CD4-positive, alpha-beta T cell treated with Interleukin-15 for 1 hour (primary cell): ENCODE data around the gene TSPAN9.

Experiments used
- DNase-seq: peaks from one replicate; pipeline ENCODE4 v3.0.0-alpha.2; 2020

Gene TSPAN9

GRCh38 chr12:3081091-3081490, 3.9 kb downstream of the TSPAN9 start:
- DNase-seq = no peak

DNA sequence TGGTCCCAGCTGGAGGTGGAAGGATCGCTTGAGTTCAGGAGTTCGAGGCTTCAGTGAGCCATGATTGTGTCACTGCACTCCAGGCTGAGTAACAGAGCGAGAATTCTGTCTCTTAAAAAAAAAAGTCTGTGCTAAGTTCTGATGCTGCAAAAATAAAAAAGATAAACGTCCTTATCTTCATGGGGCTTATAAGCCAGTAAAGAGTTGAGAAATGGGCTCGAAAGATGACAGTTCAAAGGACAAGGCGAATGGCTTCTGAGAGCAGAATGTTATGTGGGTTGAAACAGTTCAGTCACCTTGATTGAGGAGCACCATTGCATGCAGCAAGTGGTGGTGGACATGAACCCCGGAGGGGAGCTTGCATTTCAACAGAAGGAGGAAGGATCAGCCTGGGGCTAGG, 4.7 kb downstream of the TSPAN9 start:
- no peak for DNase-seq

DNA sequence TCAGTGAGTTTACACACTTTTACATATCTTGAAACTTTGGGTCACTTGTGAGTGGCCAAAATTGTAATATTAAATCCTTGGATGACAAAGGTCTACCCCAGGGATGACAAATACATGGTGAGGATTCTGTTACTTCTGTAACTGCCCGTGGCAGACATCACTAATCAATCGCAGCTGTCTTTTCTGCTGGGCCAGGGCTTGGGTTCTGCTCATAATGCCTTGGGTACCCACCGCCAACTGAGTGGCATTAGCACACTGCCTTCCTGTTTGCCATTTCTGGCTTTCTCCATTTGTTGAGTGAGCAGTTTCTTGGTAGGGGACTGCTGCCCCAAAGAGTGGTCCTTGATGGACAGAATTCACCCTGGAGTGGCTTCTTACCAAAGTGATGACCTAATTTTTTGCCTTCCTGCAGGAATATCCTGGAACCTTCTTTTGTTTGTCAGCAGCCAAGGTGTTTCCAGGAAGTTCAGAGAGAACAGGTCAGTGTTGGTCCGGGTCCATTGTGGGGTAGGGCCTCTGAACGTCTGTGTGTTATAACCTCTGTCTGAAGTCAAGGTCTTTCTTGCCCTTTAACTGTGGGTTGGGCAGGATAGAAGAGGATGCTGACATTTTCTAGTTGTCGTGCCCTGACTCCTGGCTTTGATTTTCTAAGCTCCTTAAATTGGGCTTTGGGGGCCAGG, 6.2 kb downstream of the TSPAN9 start:
- no peak for DNase-seq

GRCh38 chr12:3083921-3084347, 6.8 kb downstream of the TSPAN9 start:
- DNase-seq = no peak

GRCh38 chr12:3084742-3085141, 7.6 kb downstream of the TSPAN9 start:
- no peak for DNase-seq

GRCh38 chr12:3085341-3086139, 8.4 kb downstream of the TSPAN9 start:
- DNase-seq = no peak

DNA sequence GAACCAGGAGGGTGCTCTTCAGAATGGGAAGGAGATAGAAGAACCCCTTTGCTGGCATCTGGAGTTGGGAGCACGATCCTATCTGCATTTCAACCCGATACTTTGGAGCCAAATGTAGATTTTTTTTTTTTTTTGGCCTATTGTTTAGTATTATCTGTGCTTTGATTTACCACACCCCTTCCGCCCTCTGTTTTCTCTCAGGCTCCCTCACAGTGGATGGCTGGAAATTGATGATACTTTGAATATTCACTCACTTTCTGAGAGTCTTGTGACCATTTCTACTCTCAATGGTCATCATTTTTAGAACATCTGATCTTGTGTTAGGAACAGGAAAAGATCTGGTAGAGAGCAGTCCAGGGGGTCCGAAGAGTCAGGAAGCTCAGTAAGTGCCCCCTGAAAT, 9.0 kb downstream of the TSPAN9 start:
- DNase-seq = no peak

GRCh38 chr12:3086729-3087323, 9.6 kb downstream of the TSPAN9 start:
- no peak for DNase-seq

DNA sequence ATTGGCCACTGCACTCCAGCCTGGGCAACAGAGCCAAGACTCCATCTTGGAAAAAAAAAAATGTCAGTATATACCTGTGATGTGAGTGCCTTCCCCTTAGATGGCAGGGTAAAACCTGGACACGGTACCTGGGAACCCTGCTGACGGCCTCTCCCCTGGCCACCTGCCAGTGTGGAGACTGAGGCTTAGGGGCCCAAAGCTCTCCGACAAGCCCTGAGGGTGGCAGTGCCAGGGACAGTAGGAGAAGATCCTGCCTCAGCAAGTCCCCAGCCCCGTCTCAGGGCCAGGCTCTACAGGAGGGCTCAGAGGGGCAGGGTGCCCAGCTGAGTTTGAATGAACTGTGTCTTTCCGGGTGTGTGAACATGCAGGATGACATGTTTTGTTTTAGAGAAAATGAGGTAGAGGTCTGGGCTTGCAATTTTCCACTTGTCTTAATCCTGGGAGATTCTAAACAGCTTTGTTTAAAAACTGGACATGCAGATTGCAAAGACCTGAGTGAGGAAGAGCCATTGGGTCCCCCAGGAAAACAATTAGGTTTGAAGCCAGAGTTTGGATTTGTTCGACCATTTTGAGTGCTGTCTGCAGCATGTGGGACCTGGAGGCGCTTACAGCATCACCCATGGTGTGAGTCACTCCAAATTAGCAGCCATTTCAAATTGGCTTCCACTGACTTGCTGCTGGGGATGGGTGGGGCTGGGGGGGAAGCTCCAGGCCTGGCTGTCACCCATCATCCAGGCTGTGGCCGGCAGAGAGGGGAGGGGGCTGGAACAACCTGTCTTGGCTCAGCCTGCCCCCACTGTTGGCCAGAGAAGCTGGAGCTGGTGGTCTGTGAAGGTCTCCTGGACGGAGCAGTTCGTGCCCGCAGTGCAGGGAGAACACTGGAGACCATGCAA, 10.8 kb downstream of the TSPAN9 start:
- no peak for DNase-seq

DNA sequence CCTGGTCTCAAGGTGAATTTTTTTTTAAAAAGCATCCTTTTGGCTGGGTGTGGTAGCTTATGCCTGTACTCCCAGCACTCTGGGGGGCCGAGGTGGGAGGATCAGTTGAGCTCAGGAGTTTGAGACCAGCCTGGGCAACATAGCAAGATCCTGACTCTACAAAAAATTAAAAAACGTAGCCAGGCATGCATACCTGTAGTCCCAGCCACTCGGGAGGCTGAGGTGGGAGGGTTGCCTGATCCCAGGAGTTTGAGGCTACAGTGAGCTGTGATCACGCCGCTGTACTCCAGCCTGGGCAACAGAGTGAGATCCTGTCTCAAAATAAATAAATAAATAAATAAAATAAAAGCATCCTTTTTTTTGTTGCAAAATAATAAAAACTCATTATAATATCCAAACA, 12.4 kb downstream of the TSPAN9 start:
- DNase-seq = no peak

DNA sequence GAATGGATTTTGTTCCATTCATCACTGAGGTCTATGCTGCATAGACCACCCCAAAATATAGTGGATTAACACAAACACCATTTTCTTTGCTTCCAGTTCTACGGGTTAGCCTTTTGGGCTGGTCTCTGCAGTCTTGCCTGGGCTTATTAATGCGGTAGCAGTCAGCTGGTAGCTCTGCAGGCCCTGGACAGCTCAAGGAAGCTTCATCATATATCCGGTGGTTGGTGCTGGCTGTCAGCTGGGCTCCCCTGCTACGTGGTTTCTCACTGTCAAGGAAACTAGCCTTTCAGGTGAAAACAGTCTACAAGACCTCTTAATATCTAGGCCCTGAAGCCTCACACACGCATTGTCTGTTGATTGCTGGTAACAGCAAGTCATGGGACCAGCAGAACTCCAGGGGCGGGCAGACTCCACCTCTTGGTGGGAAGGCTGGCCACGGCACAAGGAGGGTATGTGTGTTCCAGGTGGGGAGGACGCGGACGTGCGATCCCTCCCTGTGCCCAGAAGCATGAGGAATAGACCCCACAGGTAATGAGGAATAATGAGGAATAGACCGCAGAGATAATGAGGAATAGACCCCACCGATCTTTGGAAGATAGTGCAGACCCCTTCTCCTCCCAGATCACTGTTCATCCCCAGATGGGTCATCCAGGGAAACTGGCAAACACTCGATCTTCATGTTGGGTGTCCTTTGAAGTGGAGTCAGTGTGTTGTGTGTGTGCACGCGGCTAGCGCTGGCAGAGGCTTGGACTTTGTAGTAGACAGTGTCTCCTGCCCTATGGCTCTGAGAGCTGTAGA, 13.3 kb downstream of the TSPAN9 start:
- DNase-seq = no peak

- DNase-seq = no peak
Measured at GRCh38 chr12:3091038-3091319, 13.8 kb downstream of the TSPAN9 start.

- DNase-seq = no peak
Measured at GRCh38 chr12:3091382-3092241, 14.4 kb downstream of the TSPAN9 start.

GRCh38 chr12:3092764-3093163, 15.6 kb downstream of the TSPAN9 start:
- no peak for DNase-seq

DNA sequence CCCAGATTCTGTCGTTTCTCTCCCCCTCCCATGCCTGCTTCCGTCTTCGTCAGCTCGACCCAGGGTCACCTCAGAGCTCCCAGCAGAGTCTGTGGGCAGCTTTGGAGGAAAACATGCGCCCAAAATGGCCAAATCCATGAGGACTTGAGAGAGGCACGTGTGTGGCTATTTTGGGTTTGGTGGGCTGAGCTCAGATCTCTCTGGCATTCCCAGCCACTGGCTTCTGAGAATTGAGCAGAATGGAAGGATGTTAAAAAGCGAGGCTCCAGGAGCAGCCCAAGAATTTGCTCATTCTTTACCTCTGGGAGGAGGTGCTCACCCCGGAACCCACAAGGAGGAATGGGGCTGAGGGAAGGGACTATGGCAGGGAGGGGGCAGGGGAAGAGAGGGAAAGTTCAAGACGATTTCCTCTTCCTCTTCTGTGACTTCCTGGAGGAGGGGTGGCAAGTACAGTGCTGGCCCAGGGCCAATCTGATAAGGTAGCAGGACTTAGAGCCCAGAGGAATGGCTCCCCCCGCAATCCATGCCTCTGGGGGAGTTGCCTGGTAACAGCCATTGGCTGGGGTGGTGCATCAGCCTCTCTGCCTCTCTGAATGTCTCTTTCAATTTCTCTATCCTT, 20.1 kb downstream of the TSPAN9 start:
- DNase-seq = no peak

- no peak for DNase-seq
Measured at GRCh38 chr12:3097836-3098235, 20.7 kb downstream of the TSPAN9 start.

GRCh38 chr12:3098436-3098835, 21.3 kb downstream of the TSPAN9 start:
- DNase-seq = no peak

- no peak for DNase-seq
Measured at GRCh38 chr12:3099146-3099545, 22.0 kb downstream of the TSPAN9 start.

GRCh38 chr12:3101309-3102024, 24.3 kb downstream of the TSPAN9 start:
- no peak for DNase-seq

- no peak for DNase-seq
Measured at GRCh38 chr12:3102771-3103410, 25.7 kb downstream of the TSPAN9 start.
